DOHH2 (cell line): ENCODE results near the gene NUAK2.

Experiments
- H3F3A ChIP-seq: fragments of 200-600 bp; sonication (generic), shearing (Covaris generic); 2 replicates; pipeline ENCODE4 v1.6.0; 2016; ENCODE audit warnings: antibody characterized with exemption, mild to moderate bottlenecking; ENCODE audit not compliant: control insufficient read depth, insufficient read depth
- H3K27ac ChIP-seq: fragments of 200-600 bp; sonication (generic); 2 replicates; pipeline ENCODE4 v1.5.1; 2014; ENCODE audit warnings: low read depth, mild to moderate bottlenecking, low read length, moderate library complexity
- H3K27me3 ChIP-seq: fragments of 200-600 bp; sonication (generic); 2 replicates; pipeline ENCODE4 v1.6.1; 2014; ENCODE audit warnings: mild to moderate bottlenecking, low read length, mixed read lengths; ENCODE audit not compliant: control insufficient read depth
- H3K36me3 ChIP-seq: fragments of 200-600 bp; sonication (generic); 2 replicates; pipeline ENCODE4 v1.6.1; 2014; ENCODE audit warnings: mild to moderate bottlenecking, low read length, moderate library complexity, mixed read lengths; ENCODE audit not compliant: control insufficient read depth
- H3K4me1 ChIP-seq: fragments of 200-600 bp; sonication (generic); 2 replicates; pipeline ENCODE4 v1.6.1; 2014; ENCODE audit warnings: mild to moderate bottlenecking, low read length, mixed read lengths; ENCODE audit not compliant: control insufficient read depth
- H3K4me2 ChIP-seq: fragments of 200-600 bp; sonication (generic); 2 replicates; pipeline ENCODE4 v1.6.0; 2014; ENCODE audit warnings: mild to moderate bottlenecking, low read length, moderate library complexity
- H3K4me3 ChIP-seq: fragments of 200-600 bp; sonication (generic); 2 replicates; pipeline ENCODE4 v1.5.1; 2014; ENCODE audit warnings: mild to moderate bottlenecking, low read length, mixed read lengths
- H3K79me2 ChIP-seq: fragments of 200-600 bp; sonication (generic); 2 replicates; pipeline ENCODE4 v1.6.1; 2014; ENCODE audit warnings: mild to moderate bottlenecking, low read length, mixed read lengths; ENCODE audit not compliant: control insufficient read depth
- H3K9me2 ChIP-seq: fragments of 200-600 bp; sonication (generic); replicated peaks from 2 replicates; pipeline ENCODE4 v1.6.1; 2014; ENCODE audit warnings: mild to moderate bottlenecking, low read length, mixed read lengths; ENCODE audit not compliant: control insufficient read depth
- H3K9me3 ChIP-seq: fragments of 200-600 bp; sonication (generic); 2 replicates; pipeline ENCODE4 v1.6.1; 2014; ENCODE audit warnings: antibody characterized with exemption, low read length, mixed read lengths; ENCODE audit not compliant: control insufficient read depth, insufficient read depth
- H4K20me1 ChIP-seq: fragments of 200-600 bp; sonication (generic); 2 replicates; pipeline ENCODE4 v1.6.0; 2014; ENCODE audit warnings: low read depth, mild to moderate bottlenecking, antibody characterized with exemption, low read length, moderate library complexity; ENCODE audit not compliant: control insufficient read depth, insufficient read depth
- EZH2phosphoT487 ChIP-seq: fragments of 200-600 bp; sonication (generic); IDR thresholded peaks from 2 replicates; pipeline ENCODE4 v1.6.1; 2017; ENCODE audit warnings: borderline replicate concordance, mild to moderate bottlenecking, antibody characterized with exemption, low read length, moderate library complexity, mixed read lengths
- TF ChIP-seq, protein P1 (sequence below): fragments of 200-600 bp; sonication (generic); IDR thresholded peaks from one replicate; pipeline ENCODE4 v1.5.1; 2014; ENCODE audit warnings: antibody characterized with exemption, mild to moderate bottlenecking, low read depth, low read length; ENCODE audit not compliant: poor library complexity, severe bottlenecking

NUAK2 gene

DNA sequence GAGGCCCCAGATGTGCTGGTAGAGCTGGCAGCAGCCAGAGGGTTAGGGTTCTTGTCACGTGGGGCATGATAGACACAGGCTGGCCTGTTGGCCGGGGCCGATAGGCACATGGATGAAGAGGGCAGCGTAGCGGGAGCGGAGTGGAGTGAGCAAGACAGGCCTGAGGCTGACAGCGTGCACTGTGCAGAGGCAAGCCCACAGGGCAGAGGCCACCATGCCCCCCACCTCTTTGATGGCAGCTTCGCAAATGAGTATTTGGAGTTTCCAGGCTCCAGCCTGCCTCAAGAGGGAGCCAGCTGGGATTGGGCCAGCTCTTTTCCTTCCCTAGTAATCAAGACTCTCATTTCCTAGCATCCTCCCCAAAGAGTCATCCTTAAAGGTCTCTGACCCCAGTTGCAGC is 50.3 kb downstream of the NUAK2 start:
- Histone ChIP-seq H3K4me2 (no peak overlapping the region), H3K4me1 (peaks cover 41% of the 10 kb centered on the region), H3F3A (no peaks in the 10 kb centered on the region), H4K20me1 (no peaks in the 10 kb centered on the region), H3K9me3 (no peaks in the 10 kb centered on the region), H3K9me2 (no peaks in the 10 kb centered on the region), H3K27me3 (no peaks in the 10 kb centered on the region), H3K79me2 (no peaks in the 10 kb centered on the region), H3K36me3 (no peaks in the 10 kb centered on the region), H3K4me3 (no peak overlapping the region), H3K27ac (no peak overlapping the region)
- no peak for TF ChIP-seq EZH2phosphoT487
- TF ChIP-seq, protein P1, sequence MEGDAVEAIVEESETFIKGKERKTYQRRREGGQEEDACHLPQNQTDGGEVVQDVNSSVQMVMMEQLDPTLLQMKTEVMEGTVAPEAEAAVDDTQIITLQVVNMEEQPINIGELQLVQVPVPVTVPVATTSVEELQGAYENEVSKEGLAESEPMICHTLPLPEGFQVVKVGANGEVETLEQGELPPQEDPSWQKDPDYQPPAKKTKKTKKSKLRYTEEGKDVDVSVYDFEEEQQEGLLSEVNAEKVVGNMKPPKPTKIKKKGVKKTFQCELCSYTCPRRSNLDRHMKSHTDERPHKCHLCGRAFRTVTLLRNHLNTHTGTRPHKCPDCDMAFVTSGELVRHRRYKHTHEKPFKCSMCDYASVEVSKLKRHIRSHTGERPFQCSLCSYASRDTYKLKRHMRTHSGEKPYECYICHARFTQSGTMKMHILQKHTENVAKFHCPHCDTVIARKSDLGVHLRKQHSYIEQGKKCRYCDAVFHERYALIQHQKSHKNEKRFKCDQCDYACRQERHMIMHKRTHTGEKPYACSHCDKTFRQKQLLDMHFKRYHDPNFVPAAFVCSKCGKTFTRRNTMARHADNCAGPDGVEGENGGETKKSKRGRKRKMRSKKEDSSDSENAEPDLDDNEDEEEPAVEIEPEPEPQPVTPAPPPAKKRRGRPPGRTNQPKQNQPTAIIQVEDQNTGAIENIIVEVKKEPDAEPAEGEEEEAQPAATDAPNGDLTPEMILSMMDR, result no peak

DNA sequence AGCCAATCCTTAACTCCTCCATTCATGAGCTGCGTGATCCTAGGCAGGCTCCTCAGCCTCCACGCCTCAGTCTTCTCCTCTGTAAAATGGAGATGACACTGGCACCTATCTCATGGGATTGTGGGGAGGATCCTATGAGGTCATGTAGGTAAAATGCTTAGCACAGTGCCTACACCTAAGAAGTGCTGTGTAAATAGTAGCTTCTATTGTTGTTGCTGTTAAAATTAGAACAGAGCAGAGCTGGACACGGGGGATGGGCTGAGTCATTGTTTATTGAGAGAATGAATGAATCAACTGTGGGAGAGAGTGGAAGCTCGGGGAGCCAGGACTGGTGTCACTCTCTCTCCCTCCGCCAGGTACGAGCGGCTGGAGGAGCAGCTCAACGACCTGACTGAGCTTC is 50.8 kb downstream of the NUAK2 start:
- TF ChIP-seq EZH2phosphoT487, result no peak
- TF ChIP-seq, protein P1, result no peak
- no peaks in the 10 kb centered on the region for H3K36me3 ChIP-seq
- H3K4me2 ChIP-seq, result no peak overlapping the region
- no peaks in the 10 kb centered on the region for H3K9me3 ChIP-seq
- H4K20me1 ChIP-seq, result no peaks in the 10 kb centered on the region
- no peaks in the 10 kb centered on the region for H3K79me2 ChIP-seq
- peaks cover 36% of the 10 kb centered on the region for H3K4me1 ChIP-seq
- no peaks in the 10 kb centered on the region for H3K27me3 ChIP-seq
- no peaks in the 10 kb centered on the region for H3K9me2 ChIP-seq
- no peak overlapping the region for H3K27ac ChIP-seq
- no peaks in the 10 kb centered on the region for H3F3A ChIP-seq
- H3K4me3 ChIP-seq, result no peak overlapping the region

DNA sequence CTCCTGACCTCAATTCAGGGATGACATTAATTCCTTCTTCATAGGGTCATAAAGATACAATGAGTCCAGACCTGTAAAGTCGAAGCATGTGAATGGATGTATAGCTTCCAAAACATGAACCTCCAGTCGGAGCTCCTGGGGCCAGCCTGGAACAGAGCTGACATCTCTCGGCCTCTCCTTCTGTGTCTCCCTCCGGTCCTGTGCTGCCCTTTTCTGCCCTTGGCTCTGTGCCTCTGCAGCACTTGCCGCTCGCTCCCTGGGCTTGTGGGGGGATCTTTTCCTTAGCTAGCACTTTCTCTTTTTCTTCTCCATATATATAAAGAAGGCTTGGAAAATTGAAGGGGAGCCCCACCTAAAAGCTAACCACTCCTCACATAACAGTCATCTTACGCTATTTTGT is 51.3 kb downstream of the NUAK2 start:
- Histone ChIP-seq H3K36me3 (no peaks in the 10 kb centered on the region), H3F3A (no peaks in the 10 kb centered on the region), H3K4me2 (no peak overlapping the region), H3K27me3 (no peaks in the 10 kb centered on the region), H3K9me2 (no peaks in the 10 kb centered on the region), H4K20me1 (no peaks in the 10 kb centered on the region), H3K9me3 (no peaks in the 10 kb centered on the region), H3K79me2 (no peaks in the 10 kb centered on the region), H3K27ac (no peak overlapping the region), H3K4me3 (no peak overlapping the region), H3K4me1 (peaks cover 31% of the 10 kb centered on the region)
- no peak for TF ChIP-seq EZH2phosphoT487

DNA sequence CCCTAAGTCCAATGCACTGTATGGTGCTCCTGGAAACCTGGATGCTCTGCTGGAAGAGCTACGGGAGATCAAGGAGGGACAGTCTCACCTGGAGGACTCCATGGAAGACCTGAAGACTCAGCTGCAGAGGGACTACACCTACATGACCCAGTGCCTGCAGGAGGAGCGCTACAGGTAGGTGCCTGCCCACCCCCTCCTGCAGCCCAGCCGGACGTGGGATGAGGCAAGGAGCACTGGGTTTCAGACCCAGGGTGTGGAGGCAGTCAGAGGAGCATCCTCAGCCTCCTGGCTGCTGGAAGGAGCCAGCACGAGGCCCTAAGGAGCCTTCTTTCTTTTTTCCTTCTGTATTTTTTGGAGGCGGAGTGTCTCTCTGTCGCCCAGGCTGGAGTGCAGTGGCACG is 51.8 kb downstream of the NUAK2 start:
- TF ChIP-seq, protein P1, result no peak
- no peak for TF ChIP-seq EZH2phosphoT487
- Histone ChIP-seq H3K9me2 (no peaks in the 10 kb centered on the region), H3K9me3 (no peaks in the 10 kb centered on the region), H3K4me1 (peaks cover 26% of the 10 kb centered on the region), H3K27ac (no peak overlapping the region), H3K4me3 (no peak overlapping the region), H3K4me2 (no peak overlapping the region), H3F3A (no peaks in the 10 kb centered on the region), H3K36me3 (no peaks in the 10 kb centered on the region), H4K20me1 (no peaks in the 10 kb centered on the region), H3K79me2 (no peaks in the 10 kb centered on the region), H3K27me3 (no peaks in the 10 kb centered on the region)
